Activated T-helper 2 cell treated with anti-CD3 and anti-CD28 coated beads, Interferon-gamma antibody, Interleukin-2, Interleukin-4, amounts not matched to agents 10 μg/mL and 5 μg/mL and 100 μg/mL, durations not matched to agents 14 hours and 24 hours and 36 hours (primary cell): ENCODE results near the gene SERINC5. TPM values are rescaled to one million over a fixed set of nuclear protein-coding genes. Genes with fewer than 3 reads are reported as not detected.
A peak's percentile ranks its signal among the peaks of the same experiment; 100 is the strongest.

Experiments used
- DNase-seq: peaks from one replicate; pipeline ENCODE4 v3.0.0; 2021; ENCODE audit warnings: low spot score
- H3K27ac Mint-ChIP-seq: one replicate; pipeline ENCODE4 v1.8.0; 2021; ENCODE audit warnings: mixed read lengths
- H3K27me3 Mint-ChIP-seq: one replicate; pipeline ENCODE4 v1.8.0; 2021; ENCODE audit warnings: low read depth, mixed read lengths
- H3K36me3 Mint-ChIP-seq: one replicate; pipeline ENCODE4 v1.8.0; 2021; ENCODE audit warnings: low read depth, mixed read lengths
- H3K4me1 Mint-ChIP-seq: one replicate; pipeline ENCODE4 v1.8.0; 2021; ENCODE audit warnings: low read depth, mixed read lengths
- H3K4me3 Mint-ChIP-seq: one replicate; pipeline ENCODE4 v1.8.0; 2021; ENCODE audit warnings: low read depth, mild to moderate bottlenecking, moderate library complexity, mixed read lengths
- H3K9me3 Mint-ChIP-seq: one replicate; pipeline ENCODE4 v1.8.0; 2021; ENCODE audit warnings: mixed read lengths
- intact Hi-C: fragments of 100-400 bp; cut with micrococcal nuclease; formaldehyde crosslinking; loops from one replicate; pipeline ENCODE4 v1.15.1; 2023
- total RNA-seq: library from RNA; stranded (reverse); gene quantifications from 2 replicates; pipeline ENCODE4 v1.2.3, GENCODE V29; 2022

The SERINC5 gene
- total RNA-seq, 1 donor from 2014 or later = 18.9 TPM

DNA sequence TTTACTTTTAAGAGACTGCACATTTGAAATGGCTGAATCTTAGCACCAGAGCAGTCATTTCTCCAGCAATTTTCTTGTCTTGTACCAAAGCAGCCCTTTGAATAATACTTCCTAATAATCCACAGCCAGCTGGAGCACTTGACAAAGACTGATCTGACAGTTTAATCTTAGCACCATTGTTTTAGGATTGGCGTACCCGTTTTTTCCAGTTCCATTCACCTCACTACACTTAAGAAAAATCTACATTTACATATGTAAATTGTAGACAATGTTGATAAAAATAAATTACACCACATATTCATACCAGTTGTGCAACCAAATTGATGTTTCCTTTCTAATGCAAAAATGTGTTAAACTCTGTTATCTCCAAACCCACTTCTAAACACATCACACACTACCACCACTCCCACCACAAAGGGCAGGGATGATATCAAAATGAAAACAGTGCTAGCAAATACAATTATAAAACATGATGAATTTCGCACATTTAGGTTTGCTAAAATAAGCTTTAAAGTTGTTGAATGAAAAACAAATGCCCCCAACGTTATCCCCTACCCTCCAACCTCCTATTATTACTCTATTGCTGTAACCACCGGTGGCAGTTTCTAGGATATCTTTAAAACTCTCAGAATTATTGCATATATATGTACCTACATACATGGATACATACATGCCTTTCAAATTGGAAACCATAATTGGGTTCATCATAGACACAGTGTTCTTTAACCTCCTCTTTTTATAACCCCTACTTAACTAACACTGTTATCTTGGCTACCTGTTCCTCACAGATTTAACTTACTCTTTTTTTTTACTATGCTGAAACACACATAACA is 21.5 kb downstream of the SERINC5 start:
- Mint-ChIP-seq H3K27me3 (no peaks in the 10 kb centered on the region), H3K36me3 (peaks cover 69% of the 10 kb centered on the region), H3K27ac (peak overlapping the region; percentile 44), H3K4me3 (no peak overlapping the region), H3K9me3 (no peaks in the 10 kb centered on the region), H3K4me1 (peaks cover 44% of the 10 kb centered on the region)
- intact Hi-C loops = loop anchor here (1.0 to 5.0 kb wide), 3 partner anchors 16 to 42 kb away; no protein-coding TSS in a partner anchor
- no peak for DNase-seq

DNA sequence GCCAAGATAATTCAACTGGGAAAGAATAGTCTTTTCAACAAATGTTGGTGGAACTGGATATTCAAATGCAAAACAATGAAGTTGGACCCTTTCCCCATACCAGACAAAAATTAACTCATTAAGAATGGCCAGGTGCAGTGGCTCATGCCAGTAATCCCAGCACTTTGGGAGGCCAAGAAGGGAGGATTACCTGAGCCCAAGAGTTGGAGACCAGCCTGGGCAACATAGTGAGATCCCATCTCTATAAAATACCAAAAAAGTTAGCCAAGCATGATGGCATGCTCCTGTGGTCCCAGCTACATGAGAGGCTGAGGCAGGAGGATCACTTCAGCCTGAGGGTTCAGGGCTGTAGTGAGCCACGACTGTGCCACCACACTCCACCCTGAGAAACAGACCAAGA is 24.2 kb downstream of the SERINC5 start:
- Mint-ChIP-seq H3K36me3 (peaks cover 51% of the 10 kb centered on the region), H3K27ac (peak overlapping the region; percentile 29)
- intact Hi-C loops = loop anchor here (5.0 kb wide), 1 partner anchor 39 kb away; no protein-coding TSS in a partner anchor

DNA sequence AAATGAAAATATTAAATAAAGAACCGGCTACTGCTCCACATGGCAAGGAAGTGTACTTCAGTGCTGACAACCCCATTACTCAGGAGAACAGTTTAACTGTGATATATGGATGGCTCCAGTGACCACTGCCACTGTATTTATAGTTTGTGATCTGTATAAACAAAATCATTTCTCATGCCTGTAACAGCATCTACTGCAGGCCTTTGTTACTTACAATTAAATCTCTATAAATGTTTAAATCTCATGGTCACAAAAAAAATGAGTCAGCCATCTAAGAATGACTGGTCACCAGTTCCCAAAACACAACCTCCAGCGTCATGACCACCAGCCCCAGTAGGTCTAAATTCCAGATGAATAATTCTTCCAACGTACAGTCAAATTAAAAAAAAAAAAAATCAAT is 24.6 kb downstream of the SERINC5 start:
- Mint-ChIP-seq H3K4me1 (peaks cover 34% of the 10 kb centered on the region), H3K4me3 (no peak overlapping the region), H3K9me3 (no peaks in the 10 kb centered on the region), H3K27me3 (no peaks in the 10 kb centered on the region), H3K27ac (peak overlapping the region; percentile 29), H3K36me3 (peaks cover 51% of the 10 kb centered on the region)
- no peak for DNase-seq
- intact Hi-C loops = loop anchor here (5.0 kb wide), 1 partner anchor 39 kb away; no protein-coding TSS in a partner anchor

More for the DNA sequence above, 24.2 kb downstream of the SERINC5 start:
- H3K9me3 Mint-ChIP-seq = no peaks in the 10 kb centered on the region
- no peak overlapping the region for H3K4me3 Mint-ChIP-seq
- H3K27me3 Mint-ChIP-seq = no peaks in the 10 kb centered on the region
- H3K4me1 Mint-ChIP-seq = peaks cover 31% of the 10 kb centered on the region
- no peak for DNase-seq

DNA sequence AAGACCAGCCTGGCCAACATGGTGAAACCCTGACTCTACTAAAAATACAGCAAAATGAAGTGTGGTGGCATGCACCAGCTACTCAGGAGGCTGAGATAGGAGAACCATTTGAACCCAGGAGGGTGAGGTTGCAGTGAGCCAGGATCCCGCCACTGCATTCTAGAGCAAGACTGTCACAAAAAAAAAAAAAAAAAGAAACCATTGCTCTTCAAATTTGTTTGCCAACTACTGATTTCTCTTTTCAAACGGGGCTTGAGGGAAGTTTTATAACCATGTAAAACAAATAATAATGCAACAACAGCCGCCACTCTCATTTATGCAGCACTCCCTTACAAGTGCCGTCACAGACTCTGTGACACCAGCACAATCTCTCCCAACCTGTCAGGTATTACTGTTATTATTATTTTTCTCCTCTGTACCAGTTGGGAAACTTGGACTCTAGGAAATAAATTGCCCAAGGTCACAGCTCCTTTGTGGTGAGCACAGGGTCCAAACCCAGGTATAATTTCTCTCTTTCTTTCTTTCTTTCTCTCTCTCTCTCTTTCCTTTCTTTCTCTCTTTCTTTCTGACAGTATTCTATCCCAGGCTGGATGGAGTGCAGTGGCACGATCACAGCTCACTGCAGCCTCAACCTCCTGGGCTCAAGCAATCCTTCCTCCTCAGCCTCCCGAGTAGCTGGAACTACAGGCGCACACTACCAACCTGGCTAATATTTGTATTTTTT is 25.4 kb downstream of the SERINC5 start:
- Mint-ChIP-seq H3K4me3 (no peak overlapping the region), H3K4me1 (peaks cover 37% of the 10 kb centered on the region), H3K36me3 (peaks cover 51% of the 10 kb centered on the region), H3K27me3 (no peaks in the 10 kb centered on the region), H3K27ac (no peak overlapping the region), H3K9me3 (peaks cover under 1% of the 10 kb centered on the region)
- intact Hi-C loops = loop anchor here (5.0 kb wide), 1 partner anchor 38 kb away; no protein-coding TSS in a partner anchor
- no peak for DNase-seq

DNA sequence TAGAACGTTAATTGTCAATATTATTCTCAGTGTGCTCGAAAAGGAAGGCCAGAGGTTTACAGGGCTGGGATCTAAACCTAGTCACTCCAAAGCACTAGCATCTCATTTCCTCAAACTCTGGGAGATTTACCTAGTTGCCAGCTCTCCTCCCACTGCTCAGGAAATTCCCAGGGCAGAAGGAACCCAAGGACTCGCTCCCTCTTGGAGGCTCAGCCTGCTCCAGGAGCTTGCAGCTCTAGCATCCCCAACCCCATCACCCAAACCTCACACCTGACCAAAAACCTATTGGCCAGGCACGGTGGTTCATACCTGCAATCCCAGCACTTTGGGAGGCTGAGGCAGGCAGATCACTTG is 26.0 kb downstream of the SERINC5 start:
- Mint-ChIP-seq H3K36me3 (peaks cover 50% of the 10 kb centered on the region), H3K4me3 (no peak overlapping the region), H3K4me1 (peaks cover 37% of the 10 kb centered on the region), H3K27ac (no peak overlapping the region), H3K9me3 (peaks cover 5% of the 10 kb centered on the region), H3K27me3 (no peaks in the 10 kb centered on the region)
- DNase-seq = no peak
- intact Hi-C loops = loop anchor here (5.0 kb wide), 1 partner anchor 38 kb away; no protein-coding TSS in a partner anchor

DNA sequence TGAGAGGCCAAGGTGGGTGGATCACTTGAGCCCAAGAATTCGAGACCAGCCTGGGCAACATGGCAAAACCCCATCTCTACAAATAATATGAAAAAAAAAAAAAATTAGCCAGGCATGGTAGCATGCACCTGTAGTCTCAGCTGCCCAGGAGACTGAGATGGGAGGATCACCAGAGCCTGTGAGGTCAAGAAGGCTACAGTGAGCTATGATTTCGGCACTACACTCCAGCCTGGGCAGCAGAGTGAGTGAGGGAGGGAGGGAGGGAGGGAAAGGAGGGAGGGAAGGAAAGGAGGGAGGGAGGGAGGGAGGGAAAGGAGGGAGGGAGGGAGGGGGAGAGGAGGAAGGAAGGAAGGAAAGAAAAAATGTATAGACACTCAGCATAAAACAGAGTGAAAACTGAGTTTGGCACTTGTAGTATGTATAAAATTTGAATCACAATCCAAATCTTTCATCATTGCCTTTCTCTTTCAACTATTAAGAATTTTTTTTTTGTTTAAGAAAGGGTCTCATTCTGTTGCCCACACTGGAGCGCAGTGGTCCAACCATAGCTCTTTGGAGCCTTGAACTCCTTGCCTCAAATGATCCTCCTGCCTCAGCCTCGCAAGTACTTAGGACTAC is 27.8 kb downstream of the SERINC5 start:
- no peak for DNase-seq
- peaks cover 5% of the 10 kb centered on the region for H3K9me3 Mint-ChIP-seq
- intact Hi-C loops = no loop called here
- H3K4me1 Mint-ChIP-seq = peaks cover 29% of the 10 kb centered on the region
- H3K4me3 Mint-ChIP-seq = no peak overlapping the region
- no peak overlapping the region for H3K27ac Mint-ChIP-seq
- H3K27me3 Mint-ChIP-seq = no peaks in the 10 kb centered on the region
- H3K36me3 Mint-ChIP-seq = peaks cover 44% of the 10 kb centered on the region

DNA sequence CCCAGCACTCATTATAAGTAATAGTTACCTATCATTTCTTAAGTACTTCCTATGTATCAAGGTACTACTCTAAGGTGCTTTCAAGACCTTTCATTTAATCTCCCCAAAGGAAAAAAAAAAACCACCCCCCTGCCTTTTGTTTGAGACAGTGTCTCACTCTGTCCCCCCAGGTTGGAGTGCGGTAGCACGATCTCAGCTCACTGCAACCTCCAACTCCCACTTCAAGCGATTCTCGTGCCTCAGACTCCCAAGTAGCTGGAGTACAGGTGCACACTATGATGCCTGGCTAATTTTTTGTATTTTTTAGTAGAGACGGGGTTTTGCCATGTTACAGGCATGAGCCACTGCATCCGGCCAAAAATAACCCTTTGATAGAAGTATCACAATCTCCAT is 29.9 kb downstream of the SERINC5 start:
- Mint-ChIP-seq H3K27ac (no peak overlapping the region), H3K4me1 (peaks cover 26% of the 10 kb centered on the region), H3K27me3 (no peaks in the 10 kb centered on the region), H3K36me3 (peaks cover 30% of the 10 kb centered on the region), H3K4me3 (no peak overlapping the region), H3K9me3 (peaks cover 5% of the 10 kb centered on the region)
- DNase-seq = no peak
- intact Hi-C loops = no loop called here

DNA sequence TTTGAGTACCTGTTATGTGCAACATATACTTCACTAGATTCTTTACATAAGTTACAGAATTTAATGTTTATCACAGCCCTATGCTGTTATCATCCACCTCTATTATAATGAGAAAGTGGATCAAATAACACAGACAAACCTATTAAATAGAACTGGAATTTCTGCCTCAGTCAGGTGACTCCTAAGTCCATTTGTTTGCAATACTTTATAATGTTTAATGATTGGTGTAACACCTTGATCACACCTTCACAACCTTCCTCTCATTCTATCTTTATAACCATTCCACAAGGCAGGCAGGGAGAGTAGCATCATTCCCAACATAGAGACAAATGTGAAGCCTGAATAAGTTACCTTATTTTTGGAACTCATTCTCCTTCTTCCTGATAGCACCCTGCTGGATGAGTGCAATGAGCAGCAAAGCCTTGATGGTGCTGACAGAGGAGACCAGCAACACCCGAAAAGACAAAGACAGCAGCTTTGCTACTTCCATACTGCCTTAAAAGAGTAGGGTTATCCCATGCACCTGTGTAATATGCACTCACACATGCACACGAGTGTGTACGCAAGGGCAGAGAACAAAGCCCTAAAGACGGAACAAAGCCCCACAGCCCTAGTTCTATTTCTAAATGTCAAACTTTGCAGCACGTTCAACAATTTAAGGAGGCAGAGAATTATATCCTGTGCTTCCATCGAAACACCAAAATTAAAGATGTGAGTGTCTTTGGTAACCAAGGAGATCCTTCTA is 30.5 kb downstream of the SERINC5 start:
- no peaks in the 10 kb centered on the region for H3K27me3 Mint-ChIP-seq
- H3K27ac Mint-ChIP-seq = no peak overlapping the region
- peaks cover 5% of the 10 kb centered on the region for H3K9me3 Mint-ChIP-seq
- no peak overlapping the region for H3K4me3 Mint-ChIP-seq
- peaks cover 29% of the 10 kb centered on the region for H3K36me3 Mint-ChIP-seq
- intact Hi-C loops = no loop called here
- peaks cover 27% of the 10 kb centered on the region for H3K4me1 Mint-ChIP-seq
- DNase-seq = no peak

DNA sequence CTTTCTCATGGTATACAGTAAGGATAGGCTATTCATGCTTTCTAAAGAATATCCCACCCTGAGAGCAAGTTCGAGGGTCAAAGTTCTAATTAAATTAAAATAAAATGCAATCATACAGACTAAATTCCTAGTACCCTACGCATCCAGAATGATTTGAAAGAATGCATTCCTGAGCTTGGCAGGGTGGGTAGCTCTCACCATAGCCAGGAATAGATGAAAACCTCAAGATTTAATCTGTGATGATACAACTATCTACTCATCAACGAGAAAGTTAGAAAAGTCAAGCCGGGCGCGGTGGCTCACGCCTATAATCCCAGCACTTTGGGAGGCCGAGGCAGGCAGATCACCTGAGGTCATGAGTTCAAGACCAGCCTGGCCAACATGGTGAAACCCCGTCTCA is 32.3 kb downstream of the SERINC5 start:
- peaks cover 30% of the 10 kb centered on the region for H3K36me3 Mint-ChIP-seq
- no peaks in the 10 kb centered on the region for H3K27me3 Mint-ChIP-seq
- no peak overlapping the region for H3K27ac Mint-ChIP-seq
- peaks cover 5% of the 10 kb centered on the region for H3K9me3 Mint-ChIP-seq
- no peak overlapping the region for H3K4me3 Mint-ChIP-seq
- peaks cover 34% of the 10 kb centered on the region for H3K4me1 Mint-ChIP-seq
- no peak for DNase-seq
- intact Hi-C loops = no loop called here

DNA sequence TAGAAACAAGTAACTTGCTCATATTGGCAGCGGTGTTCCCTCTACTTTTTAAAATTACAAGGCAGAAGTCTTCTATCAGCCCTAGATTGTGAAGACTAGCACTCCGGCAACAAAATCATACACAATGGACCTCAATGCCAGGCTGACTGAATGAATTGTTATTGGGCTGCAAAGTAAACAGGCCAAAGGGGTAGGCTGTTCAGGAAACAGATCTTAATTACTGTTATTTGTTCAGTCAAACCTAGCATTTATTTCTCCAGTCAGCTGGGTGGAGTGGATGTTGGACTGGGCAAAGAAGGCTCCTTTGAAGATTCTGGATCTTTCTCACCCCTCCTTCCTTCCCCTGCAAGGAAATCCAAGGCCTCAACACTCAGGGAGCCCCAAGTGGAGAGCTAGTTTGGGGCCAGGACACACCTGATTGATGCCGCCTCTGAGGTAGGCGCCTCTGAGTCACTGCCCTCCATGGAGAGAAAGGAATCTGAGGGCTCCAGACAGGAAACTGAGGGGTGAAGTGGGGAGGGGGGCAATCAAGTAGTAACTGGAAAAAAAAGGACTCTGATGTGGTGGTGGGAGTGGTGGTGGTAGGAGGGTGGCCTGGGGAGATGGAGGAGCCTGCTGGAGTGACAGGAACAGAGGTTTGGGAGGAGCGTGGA is 35.5 kb downstream of the SERINC5 start:
- intact Hi-C loops = no loop called here
- Mint-ChIP-seq H3K36me3 (peaks cover 32% of the 10 kb centered on the region), H3K4me1 (peaks cover 51% of the 10 kb centered on the region), H3K27me3 (no peaks in the 10 kb centered on the region), H3K27ac (no peak overlapping the region), H3K9me3 (peaks cover 3% of the 10 kb centered on the region), H3K4me3 (no peak overlapping the region)
- no peak for DNase-seq

DNA sequence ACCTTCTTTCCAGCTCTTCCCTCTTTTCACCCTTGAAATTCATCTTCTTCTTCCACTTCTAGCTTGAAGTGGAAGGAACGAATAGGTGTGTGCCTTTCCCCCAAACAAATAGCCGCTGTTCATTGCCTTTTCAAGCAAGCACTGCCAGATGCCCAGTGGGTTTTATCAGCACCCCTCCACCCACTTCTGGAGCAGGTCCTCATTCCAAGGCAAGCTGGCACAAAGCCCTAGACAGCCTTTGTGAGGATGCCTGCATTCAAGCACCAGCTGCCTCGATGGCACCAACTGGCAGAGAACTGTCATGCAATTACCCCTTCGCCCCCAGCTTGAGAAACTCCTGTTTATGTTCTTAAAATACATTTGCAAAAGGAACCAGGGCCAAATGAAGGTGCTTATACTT is 36.5 kb downstream of the SERINC5 start:
- peaks cover 33% of the 10 kb centered on the region for H3K36me3 Mint-ChIP-seq
- H3K4me1 Mint-ChIP-seq = peaks cover 54% of the 10 kb centered on the region
- H3K27me3 Mint-ChIP-seq = no peaks in the 10 kb centered on the region
- intact Hi-C loops = loop anchor here (2.0 kb wide), 1 partner anchor 15 kb away; no protein-coding TSS in a partner anchor
- no peak for DNase-seq
- H3K4me3 Mint-ChIP-seq = no peak overlapping the region
- peak overlapping the region; percentile 49 for H3K27ac Mint-ChIP-seq
- H3K9me3 Mint-ChIP-seq = no peaks in the 10 kb centered on the region

DNA sequence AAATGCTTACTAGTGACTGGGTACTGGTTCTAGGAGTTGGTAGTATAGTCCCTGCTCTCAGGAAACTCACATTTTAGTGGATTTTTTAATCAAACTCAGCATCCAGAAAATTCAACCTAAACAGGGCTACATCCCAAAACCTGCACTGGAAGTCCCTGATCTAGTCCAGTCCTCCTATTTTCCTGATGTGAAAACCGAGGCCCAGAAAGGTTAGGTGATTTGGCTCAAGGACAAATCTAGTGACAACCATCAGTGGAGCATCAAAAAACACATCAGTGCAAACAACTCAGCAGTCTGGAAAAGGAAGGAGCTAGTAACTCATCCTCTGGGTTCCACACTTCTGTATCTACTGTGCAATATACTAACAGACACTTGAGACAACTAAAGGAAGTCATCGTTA is 38.2 kb downstream of the SERINC5 start:
- Mint-ChIP-seq H3K27ac (peak overlapping the region; percentile 82), H3K9me3 (no peaks in the 10 kb centered on the region), H3K27me3 (no peaks in the 10 kb centered on the region), H3K4me3 (peak overlapping the region; percentile 43), H3K4me1 (peaks cover 65% of the 10 kb centered on the region), H3K36me3 (peaks cover 35% of the 10 kb centered on the region)
- intact Hi-C loops = loop anchor here (2.0 kb wide), 1 partner anchor 17 kb away; no protein-coding TSS in a partner anchor
- DNase-seq = no peak
